Measurements from ENCODE around the gene WWOX.

Gene WWOX

GRCh38 chr16:79004309-79004708 lies 904.9 kb downstream of the WWOX start:
- Histone ChIP-seq H3K4me1 (ENCODE audit: low read depth, poor library complexity, severe bottlenecking) (peaks cover 8% of the 10 kb centered on the region), H3K27me3 (ENCODE audit: insufficient read depth, low read depth) (no peaks in the 10 kb centered on the region), H3K27ac (no peak overlapping the region), H3K79me2 (ENCODE audit: insufficient read depth, low read depth) (no peaks in the 10 kb centered on the region), H3K36me3 (ENCODE audit: insufficient read depth) (no peaks in the 10 kb centered on the region), H3K4me3 (IDR thresholded peaks at IDR 0.05; ENCODE audit: insufficient read depth, low read depth, low read length) (no peak overlapping the region), H4K20me1 (ENCODE audit: insufficient read depth) (no peaks in the 10 kb centered on the region), H3K4me2 (no peak overlapping the region), H3K9ac (no peak overlapping the region), H2AFZ (ENCODE audit: low read depth) (no peak overlapping the region)
- TF ChIP-seq CTCF (conservative IDR thresholded peaks at IDR 0.05; ENCODE audit: low read depth, low read length) = no peak

- no peak overlapping the region for H2AFZ ChIP-seq (ENCODE audit: low read depth)
- H3K4me1 ChIP-seq (ENCODE audit: low read depth, poor library complexity, severe bottlenecking) = peaks cover 11% of the 10 kb centered on the region
- H3K4me2 ChIP-seq = no peak overlapping the region
- H3K27ac ChIP-seq = no peak overlapping the region
- H4K20me1 ChIP-seq (ENCODE audit: insufficient read depth) = no peaks in the 10 kb centered on the region
- H3K79me2 ChIP-seq (ENCODE audit: insufficient read depth, low read depth) = no peaks in the 10 kb centered on the region
- H3K9ac ChIP-seq = no peak overlapping the region
- no peaks in the 10 kb centered on the region for H3K36me3 ChIP-seq (ENCODE audit: insufficient read depth)
- no peaks in the 10 kb centered on the region for H3K27me3 ChIP-seq (ENCODE audit: insufficient read depth, low read depth)
- TF ChIP-seq CTCF (conservative IDR thresholded peaks at IDR 0.05; ENCODE audit: low read depth, low read length) = no peak
- no peak overlapping the region for H3K4me3 ChIP-seq (IDR thresholded peaks at IDR 0.05; ENCODE audit: insufficient read depth, low read depth, low read length)
Measured at GRCh38 chr16:79005096-79005495, 905.6 kb downstream of the WWOX start.

- H3K36me3 ChIP-seq (ENCODE audit: insufficient read depth) = no peaks in the 10 kb centered on the region
- no peak overlapping the region for H2AFZ ChIP-seq (ENCODE audit: low read depth)
- H4K20me1 ChIP-seq (ENCODE audit: insufficient read depth) = no peaks in the 10 kb centered on the region
- no peak for TF ChIP-seq CTCF (conservative IDR thresholded peaks at IDR 0.05; ENCODE audit: low read depth, low read length)
- H3K27me3 ChIP-seq (ENCODE audit: insufficient read depth, low read depth) = no peaks in the 10 kb centered on the region
- H3K79me2 ChIP-seq (ENCODE audit: insufficient read depth, low read depth) = no peaks in the 10 kb centered on the region
- peaks cover 11% of the 10 kb centered on the region for H3K4me1 ChIP-seq (ENCODE audit: low read depth, poor library complexity, severe bottlenecking)
- H3K27ac ChIP-seq = no peak overlapping the region
- H3K4me2 ChIP-seq = no peak overlapping the region
- no peak overlapping the region for H3K9ac ChIP-seq
- H3K4me3 ChIP-seq (IDR thresholded peaks at IDR 0.05; ENCODE audit: insufficient read depth, low read depth, low read length) = no peak overlapping the region
Measured at GRCh38 chr16:79006206-79006605, 906.8 kb downstream of the WWOX start.

GRCh38 chr16:79006765-79007164 lies 907.3 kb downstream of the WWOX start:
- Histone ChIP-seq H3K9ac (no peak overlapping the region), H3K36me3 (ENCODE audit: insufficient read depth) (no peaks in the 10 kb centered on the region), H3K79me2 (ENCODE audit: insufficient read depth, low read depth) (no peaks in the 10 kb centered on the region), H4K20me1 (ENCODE audit: insufficient read depth) (no peaks in the 10 kb centered on the region), H3K27ac (no peak overlapping the region), H3K4me1 (ENCODE audit: low read depth, poor library complexity, severe bottlenecking) (peaks cover 11% of the 10 kb centered on the region), H3K27me3 (ENCODE audit: insufficient read depth, low read depth) (no peaks in the 10 kb centered on the region), H3K4me2 (no peak overlapping the region), H2AFZ (ENCODE audit: low read depth) (no peak overlapping the region), H3K4me3 (IDR thresholded peaks at IDR 0.05; ENCODE audit: insufficient read depth, low read depth, low read length) (no peak overlapping the region)
- no peak for TF ChIP-seq CTCF (conservative IDR thresholded peaks at IDR 0.05; ENCODE audit: low read depth, low read length)

All from KMS-11 (cell line).